K562 (cell line): ENCODE data around the gene LST1. TPM values are rescaled to one million over a fixed set of nuclear protein-coding genes. Genes with fewer than 3 reads are reported as not detected.

Experiments used
- FOXA3 ChIP-seq, 2 experiments: fragments of 450-650 bp in 1 of 2; sonication (generic) in 1 of 2; formaldehyde crosslinking; IDR thresholded peaks in 1 of 2; conservative IDR thresholded peaks in 1 of 2; 2 replicates each; pipeline versions ENCODE4 v1.4.0 to v1.8.0; 2020 to 2022; ENCODE audit warnings: mild to moderate bottlenecking in 2 of 2, missing genetic modification reagents in 1 of 2
- FOXP1 ChIP-seq: sonication (generic); formaldehyde crosslinking; IDR thresholded peaks from 2 replicates; pipeline ENCODE4 v1.8.0; 2022; ENCODE audit warnings: mild to moderate bottlenecking, missing genetic modification reagents
- GATA2 ChIP-seq: sonication (generic); formaldehyde crosslinking; IDR thresholded peaks from 2 replicates; pipeline ENCODE4 v1.4.0; 2020; ENCODE audit warnings: mild to moderate bottlenecking, missing genetic modification reagents
- HDAC3 ChIP-seq: fragments of 450-650 bp; IDR thresholded peaks from 2 replicates; pipeline ENCODE4 v1.6.1; 2018; ENCODE audit warnings: borderline replicate concordance, mild to moderate bottlenecking, moderate library complexity; ENCODE audit not compliant: partially characterized antibody
- KDM1A ChIP-seq, 2 experiments: fragments of 450-650 bp; IDR thresholded peaks; 2 replicates each; pipeline ENCODE4 v1.6.1; 2016; ENCODE audit warnings: mild to moderate bottlenecking in 2 of 2
- PCBP1 ChIP-seq: fragments of 200-400 bp; formaldehyde crosslinking; IDR thresholded peaks from 2 replicates; pipeline ENCODE4 v1.6.1; 2018; ENCODE audit warnings: mild to moderate bottlenecking, low read depth, low read length; ENCODE audit not compliant: poor library complexity, severe bottlenecking
- PHF20 ChIP-seq: fragments of 450-650 bp; IDR thresholded peaks from 2 replicates; pipeline ENCODE4 v1.6.1; 2018; ENCODE audit not compliant: partially characterized antibody
- SP1 ChIP-seq: sonication (generic); formaldehyde crosslinking; IDR thresholded peaks from 2 replicates; pipeline ENCODE4 v1.8.1; 2022; ENCODE audit warnings: mild to moderate bottlenecking, missing genetic modification reagents
- ZBTB11 ChIP-seq, 3 experiments: fragments of 200-800 bp in 1 of 3; fragments of 250-450 bp in 1 of 3; fragments of 450-650 bp in 1 of 3; sonication (Bioruptor Pico) in 1 of 3; sonication (Bioruptor generic) in 1 of 3; formaldehyde crosslinking in 1 of 3; IDR thresholded peaks; 2 replicates each; pipeline versions ENCODE4 v1.6.1 to v1.8.0; 2016 to 2022; ENCODE audit warnings: mild to moderate bottlenecking in 2 of 3, missing genetic modification characterization in 2 of 3, missing compliant biosample characterization in 1 of 3, moderate library complexity in 1 of 3
- polyA plus RNA-seq, 8 experiments: library from polyadenylated mRNA; depleted of rRNA in 4 of 8; stranded (reverse) in 5 of 8; unstranded in 3 of 8; fragments of >200 nt; fragmentation: Nextera tagmentation in 2 of 8; fragmentation: Illumina TruSeq in 1 of 8; extraction: Ambion mirVana in 2 of 8; extraction: Trizol in 1 of 8; gene quantifications; 2 replicates each; pipeline versions ENCODE4 v1.2.1 to v1.2.3, GENCODE V29; 2011 to 2014; ENCODE audit warnings: inconsistent platforms in 1 of 8, missing spikeins in 1 of 8
- total RNA-seq, 7 experiments: library from RNA; depleted of rRNA in 6 of 7; stranded (reverse); fragments of >200 nt in 6 of 7; fragmentation: Illumina TruSeq in 2 of 7; extraction: Trizol in 2 of 7; gene quantifications; 2 replicates each; pipeline versions ENCODE4 v1.2.1 to v1.2.3, GENCODE V29; 2011 to 2021; ENCODE audit warnings: low replicate concordance in 1 of 7
- TF ChIP-seq, protein P1 (sequence below): fragments of 450-650 bp; IDR thresholded peaks from 2 replicates; pipeline ENCODE4 v1.6.1; 2016; ENCODE audit warnings: antibody characterized with exemption
- TF ChIP-seq, protein P2 (sequence below): fragments of 250-450 bp; sonication (Bioruptor Pico); IDR thresholded peaks from 2 replicates; pipeline ENCODE4 v1.4.0; 2020
- TF ChIP-seq, protein P3 (sequence below): IDR thresholded peaks from 2 replicates; pipeline ENCODE4 v1.6.1; 2016; ENCODE audit warnings: missing genetic modification characterization, missing compliant biosample characterization

Gene LST1
- total and polyA plus RNA-seq, 9 of the 15 experiments (the other 6 are each of a cell fraction or from before 2014, with no cell fraction given), result 0.82 to 7.8 (median 1.7) TPM

- TF ChIP-seq, protein P1, sequence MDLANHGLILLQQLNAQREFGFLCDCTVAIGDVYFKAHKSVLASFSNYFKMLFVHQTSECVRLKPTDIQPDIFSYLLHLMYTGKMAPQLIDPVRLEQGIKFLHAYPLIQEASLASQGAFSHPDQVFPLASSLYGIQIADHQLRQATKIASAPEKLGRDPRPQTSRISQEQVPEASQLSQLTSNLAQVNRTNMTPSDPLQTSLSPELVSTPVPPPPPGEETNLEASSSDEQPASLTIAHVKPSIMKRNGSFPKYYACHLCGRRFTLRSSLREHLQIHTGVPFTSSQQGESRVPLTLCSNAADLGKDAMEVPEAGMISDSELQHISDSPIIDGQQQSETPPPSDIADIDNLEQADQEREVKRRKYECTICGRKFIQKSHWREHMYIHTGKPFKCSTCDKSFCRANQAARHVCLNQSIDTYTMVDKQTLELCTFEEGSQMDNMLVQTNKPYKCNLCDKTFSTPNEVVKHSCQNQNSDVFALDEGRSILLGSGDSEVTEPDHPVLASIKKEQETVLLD, result peak; percentile 51; the same call in 1 of the 2 replicates
- TF ChIP-seq ZBTB11 (CRISPR knock-in tag; IDR thresholded peaks at IDR 0.05) (peak in 2 of 3 experiments; percentile 18 to 79; a peak in 2 of 6 replicates), HDAC3 (peak; percentile 30), PCBP1 (peak; percentile 76), KDM1A (IDR thresholded peaks at IDR 0.05) (peak in 1 of 2 experiments; percentile 63; a peak in 1 of 4 replicates), SP1 (CRISPR knock-in tag) (peak; percentile 2; the same call in 1 of the 2 replicates), FOXA3 (CRISPR knock-in tag; conservative IDR thresholded peaks at IDR 0.05 in 1 of 2, IDR thresholded peaks at IDR 0.05 in 1 of 2) (peak in 1 of 2 experiments; percentile 40; a peak in 1 of 4 replicates), FOXP1 (peak; percentile 89), GATA2 (no peak), PHF20 (peak; percentile 83)
- TF ChIP-seq, protein P2, sequence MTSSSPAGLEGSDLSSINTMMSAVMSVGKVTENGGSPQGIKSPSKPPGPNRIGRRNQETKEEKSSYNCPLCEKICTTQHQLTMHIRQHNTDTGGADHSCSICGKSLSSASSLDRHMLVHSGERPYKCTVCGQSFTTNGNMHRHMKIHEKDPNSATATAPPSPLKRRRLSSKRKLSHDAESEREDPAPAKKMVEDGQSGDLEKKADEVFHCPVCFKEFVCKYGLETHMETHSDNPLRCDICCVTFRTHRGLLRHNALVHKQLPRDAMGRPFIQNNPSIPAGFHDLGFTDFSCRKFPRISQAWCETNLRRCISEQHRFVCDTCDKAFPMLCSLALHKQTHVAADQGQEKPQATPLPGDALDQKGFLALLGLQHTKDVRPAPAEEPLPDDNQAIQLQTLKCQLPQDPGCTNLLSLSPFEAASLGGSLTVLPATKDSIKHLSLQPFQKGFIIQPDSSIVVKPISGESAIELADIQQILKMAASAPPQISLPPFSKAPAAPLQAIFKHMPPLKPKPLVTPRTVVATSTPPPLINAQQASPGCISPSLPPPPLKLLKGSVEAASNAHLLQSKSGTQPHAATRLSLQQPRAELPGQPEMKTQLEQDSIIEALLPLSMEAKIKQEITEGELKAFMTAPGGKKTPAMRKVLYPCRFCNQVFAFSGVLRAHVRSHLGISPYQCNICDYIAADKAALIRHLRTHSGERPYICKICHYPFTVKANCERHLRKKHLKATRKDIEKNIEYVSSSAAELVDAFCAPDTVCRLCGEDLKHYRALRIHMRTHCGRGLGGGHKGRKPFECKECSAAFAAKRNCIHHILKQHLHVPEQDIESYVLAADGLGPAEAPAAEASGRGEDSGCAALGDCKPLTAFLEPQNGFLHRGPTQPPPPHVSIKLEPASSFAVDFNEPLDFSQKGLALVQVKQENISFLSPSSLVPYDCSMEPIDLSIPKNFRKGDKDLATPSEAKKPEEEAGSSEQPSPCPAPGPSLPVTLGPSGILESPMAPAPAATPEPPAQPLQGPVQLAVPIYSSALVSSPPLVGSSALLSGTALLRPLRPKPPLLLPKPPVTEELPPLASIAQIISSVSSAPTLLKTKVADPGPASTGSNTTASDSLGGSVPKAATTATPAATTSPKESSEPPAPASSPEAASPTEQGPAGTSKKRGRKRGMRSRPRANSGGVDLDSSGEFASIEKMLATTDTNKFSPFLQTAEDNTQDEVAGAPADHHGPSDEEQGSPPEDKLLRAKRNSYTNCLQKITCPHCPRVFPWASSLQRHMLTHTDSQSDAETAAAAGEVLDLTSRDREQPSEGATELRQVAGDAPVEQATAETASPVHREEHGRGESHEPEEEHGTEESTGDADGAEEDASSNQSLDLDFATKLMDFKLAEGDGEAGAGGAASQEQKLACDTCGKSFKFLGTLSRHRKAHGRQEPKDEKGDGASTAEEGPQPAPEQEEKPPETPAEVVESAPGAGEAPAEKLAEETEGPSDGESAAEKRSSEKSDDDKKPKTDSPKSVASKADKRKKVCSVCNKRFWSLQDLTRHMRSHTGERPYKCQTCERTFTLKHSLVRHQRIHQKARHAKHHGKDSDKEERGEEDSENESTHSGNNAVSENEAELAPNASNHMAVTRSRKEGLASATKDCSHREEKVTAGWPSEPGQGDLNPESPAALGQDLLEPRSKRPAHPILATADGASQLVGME (CRISPR knock-in tag), result peak; percentile 9; the same call in 1 of the 2 replicates
- TF ChIP-seq, protein P3, sequence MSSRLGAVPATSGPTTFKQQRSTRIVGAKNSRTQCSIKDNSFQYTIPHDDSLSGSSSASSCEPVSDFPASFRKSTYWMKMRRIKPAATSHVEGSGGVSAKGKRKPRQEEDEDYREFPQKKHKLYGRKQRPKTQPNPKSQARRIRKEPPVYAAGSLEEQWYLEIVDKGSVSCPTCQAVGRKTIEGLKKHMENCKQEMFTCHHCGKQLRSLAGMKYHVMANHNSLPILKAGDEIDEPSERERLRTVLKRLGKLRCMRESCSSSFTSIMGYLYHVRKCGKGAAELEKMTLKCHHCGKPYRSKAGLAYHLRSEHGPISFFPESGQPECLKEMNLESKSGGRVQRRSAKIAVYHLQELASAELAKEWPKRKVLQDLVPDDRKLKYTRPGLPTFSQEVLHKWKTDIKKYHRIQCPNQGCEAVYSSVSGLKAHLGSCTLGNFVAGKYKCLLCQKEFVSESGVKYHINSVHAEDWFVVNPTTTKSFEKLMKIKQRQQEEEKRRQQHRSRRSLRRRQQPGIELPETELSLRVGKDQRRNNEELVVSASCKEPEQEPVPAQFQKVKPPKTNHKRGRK, result no peak
Measured at GRCh38 chr6:31620586-31621319, 34.7 kb downstream of the LST1 start, which contains the start of gene PRRC2A (continued).
